ENCODE data around the gene MXRA7.

MXRA7 gene

DNA sequence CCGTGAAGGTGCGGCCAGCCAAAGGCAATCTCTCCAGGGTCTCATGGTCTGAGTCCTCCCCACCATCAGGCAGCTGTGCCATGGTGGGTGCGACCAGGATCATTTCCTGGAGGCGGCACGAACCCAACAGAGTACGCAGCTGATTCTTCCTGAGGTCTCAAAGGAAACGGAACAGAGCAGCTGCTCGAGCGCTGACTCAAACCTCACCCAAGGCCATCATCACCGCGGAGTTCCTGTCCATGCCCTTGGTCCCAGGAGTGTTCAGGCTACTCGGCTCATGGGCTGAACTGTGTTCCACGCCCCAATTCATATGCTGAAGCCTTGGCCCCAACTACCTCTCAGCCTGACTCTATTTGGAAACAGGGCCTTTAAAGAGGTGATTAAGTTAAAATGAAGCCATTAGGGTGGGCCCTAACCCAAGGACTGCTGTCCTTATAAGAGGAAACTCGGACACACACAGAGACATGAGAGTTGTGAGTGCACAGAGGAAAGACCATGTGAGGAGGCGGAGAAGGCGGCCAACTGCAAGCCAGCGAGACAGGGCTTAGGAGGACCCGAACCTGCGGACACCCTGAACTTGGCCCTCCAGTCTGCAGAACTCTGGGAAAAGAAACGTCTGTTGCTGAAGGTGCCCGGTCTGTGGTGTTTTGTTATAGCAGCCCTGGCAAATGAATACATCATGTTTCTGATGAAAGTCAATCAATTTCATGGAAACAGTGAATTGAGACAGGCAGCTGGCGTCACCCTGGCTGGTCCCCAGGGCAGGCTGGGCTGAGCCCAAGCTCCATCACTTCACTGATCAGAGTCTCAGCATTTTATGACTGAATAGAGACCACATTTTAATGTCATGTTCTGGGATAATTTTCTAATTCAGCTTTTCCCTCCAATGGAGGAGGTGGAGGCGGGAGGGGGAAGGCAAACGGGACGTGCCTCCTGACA, 13.7 kb downstream of the MXRA7 start:
- Histone ChIP-seq H3K9me3 (ENCODE audit: control insufficient read depth in 1 of 2, low read length in 2 of 2) (no peaks in the 10 kb centered on the region), H3K9ac (ENCODE audit: low read depth in 1 of 2, low read length in 2 of 2) (no peak overlapping the region), H3K4me1 (ENCODE audit: control insufficient read depth in 1 of 2, insufficient read depth in 2 of 2, low read length in 2 of 2) (peaks cover 0 to 15% of the 10 kb centered on the region in 2 donors), H3K27ac (ENCODE audit: low read depth, low read length) (no peak overlapping the region), H3K4me3 (ENCODE audit: low read depth in 1 of 2, low read length in 2 of 2) (no peak overlapping the region), H3K36me3 (ENCODE audit: control insufficient read depth in 1 of 2, insufficient read depth in 2 of 2, low read length in 2 of 2) (no peaks in the 10 kb centered on the region), H3K27me3 (ENCODE audit: control insufficient read depth in 1 of 2, insufficient read depth in 2 of 2, low read length in 2 of 2) (no peaks in the 10 kb centered on the region)

DNA sequence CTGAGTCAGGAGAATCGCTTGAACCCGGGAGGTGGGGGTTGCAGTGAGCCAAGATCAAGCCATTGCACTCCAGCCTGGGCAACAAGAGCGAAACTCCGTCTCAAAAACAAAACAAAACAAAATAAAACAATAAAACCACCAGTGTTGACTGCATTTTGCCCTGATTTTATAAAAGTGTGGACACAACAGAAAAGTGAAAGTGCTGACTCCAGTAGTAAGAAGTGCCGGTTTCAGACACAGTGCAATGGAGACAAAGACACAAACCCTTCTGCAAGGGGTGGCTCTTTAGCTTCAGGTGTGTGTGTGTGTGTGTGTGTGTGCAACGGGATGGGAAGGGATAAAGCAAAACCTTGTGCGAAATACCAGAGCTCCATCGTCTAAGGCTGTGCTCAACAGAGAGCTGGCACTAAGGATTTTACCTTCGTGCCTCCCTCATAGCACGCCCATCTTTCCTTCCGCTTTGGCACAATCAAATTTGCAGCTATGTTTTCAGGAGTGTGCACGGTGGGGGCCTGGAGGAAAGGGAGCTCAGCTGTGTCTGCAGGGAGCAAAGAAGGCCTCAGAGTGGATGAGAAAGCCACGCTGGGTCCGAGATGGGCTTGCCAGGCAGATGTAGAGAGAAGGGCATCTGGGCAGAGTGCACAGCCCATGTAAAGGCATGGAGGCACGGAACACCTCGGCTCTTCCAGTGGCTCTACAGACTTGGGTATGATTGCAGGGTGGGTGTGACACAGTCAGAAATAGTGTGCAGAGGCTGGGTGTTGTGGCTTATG, 15.5 kb downstream of the MXRA7 start:
- no peaks in the 10 kb centered on the region for H3K9me3 ChIP-seq (ENCODE audit: control insufficient read depth in 1 of 2, low read length in 2 of 2)
- no peaks in the 10 kb centered on the region for H3K36me3 ChIP-seq (ENCODE audit: control insufficient read depth in 1 of 2, insufficient read depth in 2 of 2, low read length in 2 of 2)
- peak overlapping the region in 1 of 2 donors; percentile 44 for H3K4me3 ChIP-seq (ENCODE audit: low read depth in 1 of 2, low read length in 2 of 2)
- H3K9ac ChIP-seq (ENCODE audit: low read depth in 1 of 2, low read length in 2 of 2), result no peak overlapping the region
- no peaks in the 10 kb centered on the region for H3K27me3 ChIP-seq (ENCODE audit: control insufficient read depth in 1 of 2, insufficient read depth in 2 of 2, low read length in 2 of 2)
- peaks cover 0 to 7% of the 10 kb centered on the region in 2 donors for H3K4me1 ChIP-seq (ENCODE audit: control insufficient read depth in 1 of 2, insufficient read depth in 2 of 2, low read length in 2 of 2)
- H3K27ac ChIP-seq (ENCODE audit: low read depth, low read length), result no peak overlapping the region

DNA sequence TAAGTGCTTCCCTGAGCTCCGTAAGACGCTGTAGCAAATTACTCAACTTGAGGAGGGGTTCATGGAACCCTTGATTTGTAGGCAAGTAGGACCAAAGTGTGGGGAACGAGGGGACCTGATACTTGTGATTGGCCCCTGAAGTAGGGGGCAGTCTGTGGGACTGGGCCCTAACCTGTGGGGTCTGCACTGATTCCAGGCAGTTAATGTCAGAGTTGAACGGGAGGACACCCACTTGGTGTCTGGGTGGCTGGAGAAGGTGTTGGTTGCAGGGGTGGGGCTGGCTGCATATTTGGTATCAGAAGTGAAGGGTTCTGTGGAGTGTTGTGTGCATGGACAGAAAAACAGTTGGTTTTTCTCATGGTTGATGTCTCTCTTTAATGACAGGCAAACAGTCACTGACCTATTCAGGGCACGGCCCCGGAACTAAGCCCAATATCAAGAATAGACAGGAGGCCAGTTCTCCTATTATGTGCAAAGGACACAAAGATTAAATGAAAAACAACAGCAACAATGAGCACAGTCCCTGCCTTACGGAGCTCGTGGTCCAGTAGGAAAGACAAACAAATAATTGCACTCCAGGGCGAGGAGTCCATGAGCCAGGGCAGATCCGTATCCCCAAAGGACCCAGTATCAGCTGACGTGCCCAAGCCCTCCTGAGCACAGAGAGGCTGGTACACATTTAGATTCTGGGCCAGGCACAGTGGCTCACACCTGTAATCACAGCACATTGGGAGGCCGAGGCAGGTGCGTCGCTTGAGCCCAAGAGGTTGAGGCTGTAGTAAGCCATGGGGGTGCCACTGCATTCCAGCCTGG, 19.2 kb downstream of the MXRA7 start:
- H3K9me3 ChIP-seq (ENCODE audit: control insufficient read depth in 1 of 2, low read length in 2 of 2), result no peaks in the 10 kb centered on the region
- H3K36me3 ChIP-seq (ENCODE audit: control insufficient read depth in 1 of 2, insufficient read depth in 2 of 2, low read length in 2 of 2), result no peaks in the 10 kb centered on the region
- no peak overlapping the region for H3K9ac ChIP-seq (ENCODE audit: low read depth in 1 of 2, low read length in 2 of 2)
- no peaks in the 10 kb centered on the region for H3K27me3 ChIP-seq (ENCODE audit: control insufficient read depth in 1 of 2, insufficient read depth in 2 of 2, low read length in 2 of 2)
- peaks cover 0 to 14% of the 10 kb centered on the region in 2 donors for H3K4me1 ChIP-seq (ENCODE audit: control insufficient read depth in 1 of 2, insufficient read depth in 2 of 2, low read length in 2 of 2)
- no peak overlapping the region for H3K27ac ChIP-seq (ENCODE audit: low read depth, low read length)
- H3K4me3 ChIP-seq (ENCODE audit: low read depth in 1 of 2, low read length in 2 of 2), result no peak overlapping the region

DNA sequence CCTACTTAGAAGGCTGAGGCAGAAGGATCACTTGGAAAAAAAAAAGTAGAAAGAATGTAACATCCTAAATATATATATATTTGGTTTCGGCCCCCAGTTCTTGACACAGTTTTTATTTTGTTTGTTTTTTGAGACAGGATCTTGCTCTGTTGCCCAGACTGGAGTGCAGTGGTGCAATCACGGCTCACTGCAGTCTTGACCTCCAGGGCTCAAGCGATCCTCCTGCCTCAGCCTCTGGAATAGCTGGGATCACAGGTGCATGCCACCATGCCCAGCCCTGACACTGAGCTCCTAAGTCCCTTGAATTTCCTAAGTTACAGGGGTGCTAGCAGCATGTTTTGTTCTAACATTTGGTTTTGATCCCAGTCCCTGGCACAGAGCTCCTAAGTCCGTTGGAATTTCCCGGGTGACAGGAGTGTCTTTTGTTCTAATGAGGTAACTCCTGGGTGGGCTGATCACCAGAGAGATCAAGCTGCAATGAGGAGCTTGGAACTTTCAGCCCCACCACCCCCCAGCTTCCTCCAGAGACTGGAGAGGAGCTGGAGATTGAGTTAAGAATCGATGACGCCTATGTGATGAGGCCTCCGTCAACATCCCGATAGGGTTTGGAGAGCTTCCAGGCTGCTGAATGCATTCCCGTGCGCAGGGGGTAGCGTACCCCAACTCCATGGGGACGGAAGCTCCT, 20.0 kb downstream of the MXRA7 start:
- Histone ChIP-seq H3K9me3 (ENCODE audit: control insufficient read depth in 1 of 2, low read length in 2 of 2) (no peaks in the 10 kb centered on the region), H3K27me3 (ENCODE audit: control insufficient read depth in 1 of 2, insufficient read depth in 2 of 2, low read length in 2 of 2) (no peaks in the 10 kb centered on the region), H3K9ac (ENCODE audit: low read depth in 1 of 2, low read length in 2 of 2) (no peak overlapping the region), H3K4me3 (ENCODE audit: low read depth in 1 of 2, low read length in 2 of 2) (no peak overlapping the region), H3K27ac (ENCODE audit: low read depth, low read length) (no peak overlapping the region), H3K36me3 (ENCODE audit: control insufficient read depth in 1 of 2, insufficient read depth in 2 of 2, low read length in 2 of 2) (no peaks in the 10 kb centered on the region), H3K4me1 (ENCODE audit: control insufficient read depth in 1 of 2, insufficient read depth in 2 of 2, low read length in 2 of 2) (peaks cover 0 to 13% of the 10 kb centered on the region in 2 donors)

DNA sequence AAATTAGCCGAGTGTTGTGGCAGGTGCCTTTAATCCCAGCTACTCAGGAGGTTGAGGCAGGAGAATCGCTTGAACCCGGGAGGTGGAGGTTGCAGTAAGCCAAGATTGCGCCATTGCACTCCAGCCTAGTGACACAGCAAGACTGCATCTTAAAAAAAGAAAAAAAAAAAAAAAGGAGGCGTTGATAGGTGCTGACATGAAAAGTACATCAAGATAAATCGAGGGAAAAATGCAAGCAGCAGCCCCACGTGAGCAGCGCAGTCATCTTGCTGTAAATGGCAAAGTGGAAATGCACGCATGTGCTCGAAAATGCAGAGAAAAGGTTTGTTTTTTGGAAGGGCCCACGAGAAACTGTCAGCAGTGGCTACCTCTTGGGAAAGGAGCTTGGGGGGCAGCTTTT, 20.9 kb downstream of the MXRA7 start:
- no peak overlapping the region for H3K9ac ChIP-seq (ENCODE audit: low read depth in 1 of 2, low read length in 2 of 2)
- H3K27ac ChIP-seq (ENCODE audit: low read depth, low read length), result no peak overlapping the region
- peaks cover 0 to 13% of the 10 kb centered on the region in 2 donors for H3K4me1 ChIP-seq (ENCODE audit: control insufficient read depth in 1 of 2, insufficient read depth in 2 of 2, low read length in 2 of 2)

DNA sequence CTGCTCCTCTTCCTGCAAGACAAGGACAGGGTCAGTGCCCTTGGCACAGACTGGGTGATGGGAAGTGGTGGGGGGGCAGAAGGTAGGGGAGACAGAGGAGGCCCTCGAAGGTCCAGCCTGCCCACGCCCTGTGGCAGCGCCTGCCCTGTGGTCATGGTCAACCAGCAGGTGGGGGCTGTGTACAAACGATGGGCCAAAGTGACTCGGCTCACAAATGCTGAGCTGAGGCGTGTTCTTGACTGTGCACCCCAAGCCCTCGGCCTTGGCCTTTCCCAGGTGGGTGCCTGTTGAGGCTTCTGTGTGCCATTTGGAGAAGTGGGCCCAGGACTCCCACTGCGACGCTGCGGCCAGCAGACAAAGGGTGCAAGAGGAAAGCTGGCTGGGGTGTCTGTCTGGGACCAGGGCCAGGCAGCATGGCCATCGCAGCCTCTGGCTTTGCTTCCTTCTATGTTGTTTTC, 22.6 kb downstream of the MXRA7 start:
- no peak overlapping the region for H3K9ac ChIP-seq (ENCODE audit: low read depth in 1 of 2, low read length in 2 of 2)
- no peak overlapping the region for H3K4me3 ChIP-seq (ENCODE audit: low read depth in 1 of 2, low read length in 2 of 2)
- no peaks in the 10 kb centered on the region for H3K27me3 ChIP-seq (ENCODE audit: control insufficient read depth in 1 of 2, insufficient read depth in 2 of 2, low read length in 2 of 2)
- H3K36me3 ChIP-seq (ENCODE audit: control insufficient read depth in 1 of 2, insufficient read depth in 2 of 2, low read length in 2 of 2), result no peaks in the 10 kb centered on the region
- H3K9me3 ChIP-seq (ENCODE audit: control insufficient read depth in 1 of 2, low read length in 2 of 2), result no peaks in the 10 kb centered on the region
- peak overlapping the region; percentile 66 for H3K27ac ChIP-seq (ENCODE audit: low read depth, low read length)
- H3K4me1 ChIP-seq (ENCODE audit: control insufficient read depth in 1 of 2, insufficient read depth in 2 of 2, low read length in 2 of 2), result peaks cover 0 to 13% of the 10 kb centered on the region in 2 donors

More for the DNA sequence above, 20.9 kb downstream of the MXRA7 start:
- H3K4me3 ChIP-seq (ENCODE audit: low read depth in 1 of 2, low read length in 2 of 2), result no peak overlapping the region
- no peaks in the 10 kb centered on the region for H3K27me3 ChIP-seq (ENCODE audit: control insufficient read depth in 1 of 2, insufficient read depth in 2 of 2, low read length in 2 of 2)
- H3K9me3 ChIP-seq (ENCODE audit: control insufficient read depth in 1 of 2, low read length in 2 of 2), result no peaks in the 10 kb centered on the region
- no peaks in the 10 kb centered on the region for H3K36me3 ChIP-seq (ENCODE audit: control insufficient read depth in 1 of 2, insufficient read depth in 2 of 2, low read length in 2 of 2)

DNA sequence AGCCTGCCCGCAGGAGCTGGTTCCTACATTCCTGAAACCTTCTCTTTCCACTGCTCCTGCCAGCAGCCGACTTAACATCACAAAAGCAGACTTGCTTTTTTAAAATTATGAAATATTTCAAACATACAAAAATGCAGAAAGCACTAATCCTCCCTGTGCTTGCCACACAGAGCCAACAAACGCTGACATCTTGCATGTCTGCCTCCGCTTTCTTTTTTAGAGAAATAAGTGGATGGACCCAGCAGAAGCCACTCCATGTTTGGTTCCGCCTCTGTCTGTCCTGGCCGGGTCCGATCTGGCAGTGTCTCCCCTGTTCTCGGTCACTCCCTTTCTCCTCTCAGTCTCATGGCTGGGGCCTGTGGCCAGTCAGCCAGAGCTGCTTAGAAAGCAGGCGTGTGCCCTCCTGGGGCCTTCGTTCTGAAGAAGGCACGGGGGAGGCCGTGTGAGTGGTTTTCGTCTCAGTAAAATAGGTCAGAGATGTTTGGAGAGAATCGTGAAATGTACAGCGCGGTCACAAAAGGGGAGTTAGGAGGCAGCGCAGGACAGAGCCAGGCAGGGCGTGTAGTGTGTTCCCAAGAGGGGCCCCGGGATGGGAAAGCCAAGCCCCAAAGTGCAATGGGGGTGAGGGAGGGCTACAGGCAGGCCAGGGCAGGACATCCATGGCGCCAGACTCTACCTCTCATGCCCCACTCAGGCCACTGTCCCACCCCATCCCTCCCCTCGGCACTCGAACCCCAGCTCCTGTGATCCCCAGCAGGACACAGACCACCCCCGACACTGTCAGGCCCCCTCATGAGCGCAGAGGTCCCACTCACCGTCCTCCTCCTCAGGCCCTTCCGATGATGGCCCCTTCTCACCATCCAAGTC, 23.2 kb downstream of the MXRA7 start:
- no peaks in the 10 kb centered on the region for H3K9me3 ChIP-seq (ENCODE audit: control insufficient read depth in 1 of 2, low read length in 2 of 2)
- H3K4me3 ChIP-seq (ENCODE audit: low read depth in 1 of 2, low read length in 2 of 2), result no peak overlapping the region
- no peaks in the 10 kb centered on the region for H3K27me3 ChIP-seq (ENCODE audit: control insufficient read depth in 1 of 2, insufficient read depth in 2 of 2, low read length in 2 of 2)
- no peaks in the 10 kb centered on the region for H3K36me3 ChIP-seq (ENCODE audit: control insufficient read depth in 1 of 2, insufficient read depth in 2 of 2, low read length in 2 of 2)
- H3K4me1 ChIP-seq (ENCODE audit: control insufficient read depth in 1 of 2, insufficient read depth in 2 of 2, low read length in 2 of 2), result peaks cover 0 to 15% of the 10 kb centered on the region in 2 donors
- H3K27ac ChIP-seq (ENCODE audit: low read depth, low read length), result peak overlapping the region; percentile 66
- no peak overlapping the region for H3K9ac ChIP-seq (ENCODE audit: low read depth in 1 of 2, low read length in 2 of 2)

DNA sequence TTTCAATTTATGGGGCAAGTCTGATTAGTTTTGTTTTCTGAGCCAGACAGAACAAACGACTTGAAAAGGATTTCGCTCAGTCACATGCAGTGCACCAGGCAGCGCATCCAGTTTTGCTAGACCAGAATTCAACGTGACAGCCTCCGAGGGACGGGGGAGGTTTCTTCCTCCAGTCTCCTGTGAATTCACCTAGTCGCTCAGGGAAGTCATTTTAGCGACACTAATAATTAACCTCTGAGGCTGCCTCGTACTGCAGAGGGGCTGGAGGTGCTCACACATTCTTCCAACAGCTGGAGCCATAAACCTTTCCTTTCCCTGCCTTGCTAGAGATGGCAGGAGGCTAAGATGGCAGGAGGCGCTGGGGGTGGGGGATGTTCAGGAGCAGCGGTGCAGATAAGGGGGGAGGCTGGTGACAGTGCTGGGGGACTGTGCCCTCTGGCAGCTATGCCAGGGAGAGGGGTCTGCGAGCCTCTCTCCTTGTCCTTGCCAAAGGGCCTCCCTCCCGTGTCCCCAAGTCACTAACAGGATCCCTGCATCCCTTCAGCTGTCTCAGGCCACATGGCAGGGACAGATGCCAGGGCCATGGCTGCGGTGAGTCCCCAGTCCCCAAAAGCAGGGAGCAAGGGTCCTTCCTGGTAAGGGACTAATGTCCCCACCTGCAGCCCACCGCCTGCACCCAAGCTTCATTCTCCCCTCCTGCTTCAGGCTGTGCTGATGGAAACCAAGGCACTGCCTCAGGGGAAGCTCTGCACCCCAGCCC, 24.0 kb downstream of the MXRA7 start:
- H3K4me3 ChIP-seq (ENCODE audit: low read depth in 1 of 2, low read length in 2 of 2), result no peak overlapping the region
- peaks cover 0 to 17% of the 10 kb centered on the region in 2 donors for H3K4me1 ChIP-seq (ENCODE audit: control insufficient read depth in 1 of 2, insufficient read depth in 2 of 2, low read length in 2 of 2)
- no peaks in the 10 kb centered on the region for H3K27me3 ChIP-seq (ENCODE audit: control insufficient read depth in 1 of 2, insufficient read depth in 2 of 2, low read length in 2 of 2)
- no peak overlapping the region for H3K27ac ChIP-seq (ENCODE audit: low read depth, low read length)
- no peaks in the 10 kb centered on the region for H3K36me3 ChIP-seq (ENCODE audit: control insufficient read depth in 1 of 2, insufficient read depth in 2 of 2, low read length in 2 of 2)
- no peaks in the 10 kb centered on the region for H3K9me3 ChIP-seq (ENCODE audit: control insufficient read depth in 1 of 2, low read length in 2 of 2)
- no peak overlapping the region for H3K9ac ChIP-seq (ENCODE audit: low read depth in 1 of 2, low read length in 2 of 2)

Measured in duodenal mucosa (tissue), 2 donors.